ENCODE data around the gene RAB6A. TPM values are rescaled to one million over a fixed set of nuclear protein-coding genes. Genes with fewer than 3 reads are reported as not detected.

Gene RAB6A
- total RNA-seq, 1 experiment from 2014 or later: 105 TPM

- Histone ChIP-seq H3K9me3 (ENCODE audit: low read depth, low read length, poor library complexity, severe bottlenecking) (no peaks in the 10 kb centered on the region), H3K4me1 (ENCODE audit: insufficient read depth, low read length, poor library complexity, severe bottlenecking) (no peaks in the 10 kb centered on the region), H3K4me3 (ENCODE audit: low read depth, low read length, poor library complexity, severe bottlenecking) (no peak overlapping the region), H3K36me3 (ENCODE audit: insufficient read depth, low read length, poor library complexity, severe bottlenecking) (no peaks in the 10 kb centered on the region), H3K27ac (ENCODE audit: low read depth, low read length, poor library complexity, severe bottlenecking) (no peak overlapping the region), H3K27me3 (replicated peaks; ENCODE audit: insufficient read depth, low read depth, low read length, poor library complexity) (no peaks in the 10 kb centered on the region)
- ChIA-PET CTCF (interaction anchor here (0.6 to 0.8 kb wide), 2 partner anchors 10 to 71 kb away, joined by 3 read pairs; no protein-coding TSS in a partner anchor), POLR2A (ENCODE audit: low non-redundant PET) (interaction anchor here (0.7 kb wide), 1 partner anchor 182 kb away, joined by 4 read pairs; no protein-coding TSS in a partner anchor)
- BruUV-seq (replicated peaks): no TSS peak
- intact Hi-C loops (cut with micrococcal nuclease; ENCODE audit: unreplicated experiment): no loop called here
- TF ChIP-seq EZH2 (IDR thresholded peaks at IDR 0.05; ENCODE audit: borderline replicate concordance, low read depth, low read length, poor library complexity, severe bottlenecking): no peak
- TF ChIP-seq, protein P1, sequence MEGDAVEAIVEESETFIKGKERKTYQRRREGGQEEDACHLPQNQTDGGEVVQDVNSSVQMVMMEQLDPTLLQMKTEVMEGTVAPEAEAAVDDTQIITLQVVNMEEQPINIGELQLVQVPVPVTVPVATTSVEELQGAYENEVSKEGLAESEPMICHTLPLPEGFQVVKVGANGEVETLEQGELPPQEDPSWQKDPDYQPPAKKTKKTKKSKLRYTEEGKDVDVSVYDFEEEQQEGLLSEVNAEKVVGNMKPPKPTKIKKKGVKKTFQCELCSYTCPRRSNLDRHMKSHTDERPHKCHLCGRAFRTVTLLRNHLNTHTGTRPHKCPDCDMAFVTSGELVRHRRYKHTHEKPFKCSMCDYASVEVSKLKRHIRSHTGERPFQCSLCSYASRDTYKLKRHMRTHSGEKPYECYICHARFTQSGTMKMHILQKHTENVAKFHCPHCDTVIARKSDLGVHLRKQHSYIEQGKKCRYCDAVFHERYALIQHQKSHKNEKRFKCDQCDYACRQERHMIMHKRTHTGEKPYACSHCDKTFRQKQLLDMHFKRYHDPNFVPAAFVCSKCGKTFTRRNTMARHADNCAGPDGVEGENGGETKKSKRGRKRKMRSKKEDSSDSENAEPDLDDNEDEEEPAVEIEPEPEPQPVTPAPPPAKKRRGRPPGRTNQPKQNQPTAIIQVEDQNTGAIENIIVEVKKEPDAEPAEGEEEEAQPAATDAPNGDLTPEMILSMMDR (conservative IDR thresholded peaks at IDR 0.05; ENCODE audit: low read depth, low read length): no peak
- no peak for DNase-seq (ENCODE audit: low spot score)
Observed at GRCh38 chr11:73635721-73636120, 125.2 kb downstream of the RAB6A start.

DNA sequence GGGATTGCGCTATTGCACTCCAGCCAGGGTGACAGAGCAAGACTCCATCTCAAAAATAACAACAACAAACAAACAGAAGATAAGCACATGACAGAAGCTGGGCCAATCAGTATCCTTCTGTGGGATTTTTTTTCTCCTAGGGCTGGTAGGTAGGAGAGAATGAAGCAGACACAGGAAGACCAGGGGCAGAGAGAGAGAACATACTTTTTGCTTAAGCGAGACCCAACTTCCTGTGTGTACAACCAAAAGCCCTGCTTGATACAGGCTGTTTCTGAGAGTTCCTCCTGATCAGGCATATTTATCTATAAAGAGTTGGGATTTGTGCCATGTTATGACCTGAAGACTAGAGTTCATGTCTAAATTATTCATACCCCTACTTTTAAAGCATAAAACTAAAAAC, 126.9 kb downstream of the RAB6A start:
- H3K36me3 ChIP-seq (ENCODE audit: insufficient read depth, low read length, poor library complexity, severe bottlenecking): no peaks in the 10 kb centered on the region
- ChIA-PET CTCF (no interaction called here), POLR2A (ENCODE audit: low non-redundant PET) (no interaction called here)
- TF ChIP-seq, protein P1 (conservative IDR thresholded peaks at IDR 0.05; ENCODE audit: low read depth, low read length): no peak
- TF ChIP-seq EZH2 (IDR thresholded peaks at IDR 0.05; ENCODE audit: borderline replicate concordance, low read depth, low read length, poor library complexity, severe bottlenecking): no peak
- no peak for DNase-seq (ENCODE audit: low spot score)
- no peaks in the 10 kb centered on the region for H3K27me3 ChIP-seq (replicated peaks; ENCODE audit: insufficient read depth, low read depth, low read length, poor library complexity)
- no peak overlapping the region for H3K4me3 ChIP-seq (ENCODE audit: low read depth, low read length, poor library complexity, severe bottlenecking)
- H3K9me3 ChIP-seq (ENCODE audit: low read depth, low read length, poor library complexity, severe bottlenecking): no peaks in the 10 kb centered on the region
- no peak overlapping the region for H3K27ac ChIP-seq (ENCODE audit: low read depth, low read length, poor library complexity, severe bottlenecking)
- H3K4me1 ChIP-seq (ENCODE audit: insufficient read depth, low read length, poor library complexity, severe bottlenecking): no peaks in the 10 kb centered on the region
- no TSS peak for BruUV-seq (replicated peaks)
- intact Hi-C loops (cut with micrococcal nuclease; ENCODE audit: unreplicated experiment): no loop called here

DNA sequence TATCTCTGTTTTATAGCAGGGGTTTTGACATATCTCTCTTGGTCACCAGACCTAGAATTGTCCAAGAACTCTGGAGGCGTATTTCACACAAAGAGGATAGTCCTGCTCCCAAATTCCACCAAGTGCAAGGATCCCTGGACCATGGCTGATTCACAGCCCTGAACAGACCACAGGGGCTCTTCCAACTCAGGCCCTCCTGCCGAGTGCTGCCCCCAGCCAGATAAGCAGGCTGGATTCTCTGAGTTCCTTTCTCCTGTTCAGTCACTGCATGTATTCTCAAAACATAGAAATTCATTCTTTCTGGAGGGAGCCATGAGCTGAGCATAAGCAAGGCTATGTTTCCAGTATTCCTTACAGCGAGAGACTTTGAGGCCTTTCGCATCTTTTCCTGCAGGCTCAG, 127.9 kb downstream of the RAB6A start:
- no peak for TF ChIP-seq EZH2 (IDR thresholded peaks at IDR 0.05; ENCODE audit: borderline replicate concordance, low read depth, low read length, poor library complexity, severe bottlenecking)
- TF ChIP-seq, protein P1 (conservative IDR thresholded peaks at IDR 0.05; ENCODE audit: low read depth, low read length): no peak
- Histone ChIP-seq H3K9me3 (ENCODE audit: low read depth, low read length, poor library complexity, severe bottlenecking) (no peaks in the 10 kb centered on the region), H3K27ac (ENCODE audit: low read depth, low read length, poor library complexity, severe bottlenecking) (no peak overlapping the region), H3K36me3 (ENCODE audit: insufficient read depth, low read length, poor library complexity, severe bottlenecking) (no peaks in the 10 kb centered on the region), H3K4me1 (ENCODE audit: insufficient read depth, low read length, poor library complexity, severe bottlenecking) (no peaks in the 10 kb centered on the region), H3K27me3 (replicated peaks; ENCODE audit: insufficient read depth, low read depth, low read length, poor library complexity) (no peaks in the 10 kb centered on the region), H3K4me3 (ENCODE audit: low read depth, low read length, poor library complexity, severe bottlenecking) (no peak overlapping the region)
- BruUV-seq (replicated peaks): no TSS peak
- intact Hi-C loops (cut with micrococcal nuclease; ENCODE audit: unreplicated experiment): no loop called here
- DNase-seq (ENCODE audit: low spot score): no peak
- CTCF ChIA-PET: no interaction called here
- POLR2A ChIA-PET (ENCODE audit: low non-redundant PET): no interaction called here

Measured in A673 (cell line).